T-helper 1 cell treated with Interleukin-12 subunit alpha and Interleukin-12 subunit beta and Interleukin-4 antibody, amounts not matched to agents 30 ng/mL and 1 ng/mL, for 36 hours (primary cell): Measurements from ENCODE around the gene MYRIP. TPM values are rescaled to one million over a fixed set of nuclear protein-coding genes. Genes with fewer than 3 reads are reported as not detected.
"Not testable (repeated sequence)": the region's sequence is repeated elsewhere in the genome, so short reads cannot be mapped to it uniquely, and the experiment has no call there.

Experiments used
- intact Hi-C: fragments of 100-400 bp; cut with micrococcal nuclease; formaldehyde crosslinking; loops from one replicate; pipeline ENCODE4 v1.15.1; 2024
- total RNA-seq: library from RNA; stranded (reverse); gene quantifications from 2 replicates; pipeline ENCODE4 v1.2.3, GENCODE V29; 2022

MYRIP gene
- total RNA-seq, 1 donor from 2014 or later, result not detected

GRCh38 chr3:40079203-40079846, 269.9 kb downstream of the MYRIP start:
- intact Hi-C loops, result no loop called here

GRCh38 chr3:40079847-40080240, 270.4 kb downstream of the MYRIP start:
- intact Hi-C loops, result no loop called here

GRCh38 chr3:40083066-40083465, 273.7 kb downstream of the MYRIP start:
- intact Hi-C loops, result no loop called here

- intact Hi-C loops, result not testable (repeated sequence)
Measured at GRCh38 chr3:40084424-40084823, 275.0 kb downstream of the MYRIP start.

GRCh38 chr3:40086890-40087883, 277.8 kb downstream of the MYRIP start:
- intact Hi-C loops, result no loop called here

DNA sequence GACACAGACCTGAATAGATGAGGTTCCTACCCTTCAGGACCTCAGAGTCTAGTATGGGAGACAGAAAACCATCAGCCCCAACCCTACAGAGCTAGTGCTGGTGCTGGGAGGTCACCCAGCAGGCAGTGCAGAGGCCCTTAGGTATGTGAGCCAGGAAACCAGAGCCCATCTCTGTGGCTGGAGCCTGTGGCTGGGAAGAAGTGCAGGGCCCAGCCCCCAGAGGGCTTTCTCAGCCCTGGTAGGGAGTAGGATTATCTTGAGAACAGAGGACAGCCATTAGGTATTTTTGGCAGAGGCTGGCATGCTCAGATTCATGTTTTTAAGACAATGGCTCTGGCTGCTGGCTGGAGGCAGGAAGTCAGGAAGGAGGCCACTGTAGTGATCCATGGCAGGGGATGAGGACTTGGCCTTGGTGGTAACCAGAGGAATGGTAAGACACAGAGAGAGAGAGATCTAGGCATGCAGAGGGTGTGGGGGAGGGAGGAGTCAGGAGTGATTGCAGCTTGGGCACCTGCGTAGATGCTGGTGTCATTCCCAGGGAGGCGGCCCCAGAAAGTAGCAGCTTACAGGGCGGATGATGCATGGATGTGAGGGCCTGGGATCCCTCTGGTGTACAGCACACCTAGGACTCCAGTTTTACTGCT, 279.2 kb downstream of the MYRIP start:
- intact Hi-C loops, result no loop called here

DNA sequence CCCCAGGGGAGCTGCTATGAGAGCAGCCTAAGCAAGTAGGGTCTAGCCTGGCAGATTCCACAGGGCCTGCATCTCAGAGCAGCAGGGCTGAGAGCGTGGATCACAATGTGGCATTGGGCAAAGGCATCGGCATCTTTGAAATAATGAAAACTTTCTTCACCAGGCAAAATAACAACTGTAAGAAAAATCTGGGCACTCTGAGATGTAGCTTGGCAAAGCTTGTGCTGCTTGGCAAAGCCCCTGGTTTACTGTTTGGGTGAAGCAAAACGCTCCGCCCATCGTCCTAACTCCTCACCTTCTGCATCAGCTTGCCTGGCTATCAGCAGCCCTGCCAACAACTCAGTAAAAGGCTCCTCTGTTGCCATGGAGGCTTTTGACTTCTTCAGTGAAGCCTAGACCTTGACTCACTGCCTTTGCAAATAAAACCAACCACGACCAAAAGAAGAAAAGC, 287.3 kb downstream of the MYRIP start:
- intact Hi-C loops, result no loop called here

DNA sequence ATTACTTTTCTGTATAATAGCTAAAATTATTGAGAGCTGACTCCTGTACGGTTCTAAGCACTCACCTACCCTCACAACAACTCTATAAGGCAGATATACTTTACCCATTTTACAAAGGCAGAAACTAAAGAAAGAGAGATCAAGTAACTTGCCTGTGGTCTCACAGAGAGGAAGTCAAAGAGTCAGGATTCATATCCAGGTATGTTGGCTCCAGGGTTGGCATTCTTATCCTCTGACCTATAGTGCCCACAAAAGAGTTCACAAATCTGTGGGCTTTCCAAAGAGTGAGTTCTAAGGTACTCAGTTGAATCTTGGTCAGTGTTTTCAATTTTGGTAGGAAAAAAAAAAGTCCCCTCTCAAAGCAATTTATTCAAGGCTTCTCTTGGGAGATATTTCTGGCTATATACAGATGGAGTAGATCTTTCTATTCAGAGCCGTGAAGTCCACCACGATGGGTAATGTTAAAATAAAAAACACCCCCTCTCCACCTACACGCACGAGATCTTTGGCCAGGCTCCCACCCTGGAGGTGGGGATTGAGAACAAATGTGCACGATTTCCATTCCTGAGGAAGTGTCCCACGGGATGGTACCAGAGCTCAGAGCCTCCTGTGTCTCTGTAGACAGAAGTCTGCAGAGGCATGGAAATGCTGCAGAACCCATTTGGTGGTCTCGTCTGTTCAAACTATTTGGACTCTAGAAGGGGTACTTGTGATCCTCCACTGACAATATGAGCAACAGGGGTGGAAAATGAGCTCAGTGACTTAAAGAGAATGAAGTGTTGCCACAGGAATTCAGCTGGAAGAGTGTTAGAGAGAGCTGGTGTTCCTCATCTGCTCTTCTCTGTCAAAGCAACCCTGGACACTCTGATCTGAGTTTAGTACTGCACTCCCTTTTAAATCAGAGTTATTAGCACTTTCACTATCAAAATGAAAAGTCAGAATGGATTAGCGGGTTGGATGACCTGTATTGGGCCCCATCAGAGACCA, 288.0 kb downstream of the MYRIP start:
- intact Hi-C loops, result no loop called here

DNA sequence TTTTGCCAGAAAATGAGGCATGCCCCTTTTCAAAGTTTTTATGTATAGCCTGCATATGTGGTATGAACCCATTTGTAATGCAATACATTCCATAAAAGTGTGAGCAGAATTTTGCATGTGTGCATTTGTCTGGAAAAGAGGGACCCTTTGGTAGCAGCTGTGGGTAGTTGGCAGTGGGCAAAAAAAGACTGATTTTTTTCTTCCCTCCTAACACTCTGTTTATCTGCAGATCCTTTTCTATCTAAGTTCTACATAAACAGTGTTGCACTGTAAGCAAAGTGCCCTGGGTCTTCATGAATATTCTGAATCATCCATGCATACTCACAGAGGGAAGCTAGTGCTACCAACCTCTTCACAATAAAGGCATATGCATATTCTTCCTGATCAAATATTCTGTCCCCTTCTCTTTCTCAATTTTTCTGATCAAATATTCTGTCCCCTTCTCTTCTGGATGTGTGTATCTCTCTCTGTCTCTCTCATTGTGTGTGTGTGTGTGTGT, 288.9 kb downstream of the MYRIP start:
- intact Hi-C loops, result no loop called here

- intact Hi-C loops, result no loop called here
Measured at GRCh38 chr3:40099871-40100270, 290.5 kb downstream of the MYRIP start.

DNA sequence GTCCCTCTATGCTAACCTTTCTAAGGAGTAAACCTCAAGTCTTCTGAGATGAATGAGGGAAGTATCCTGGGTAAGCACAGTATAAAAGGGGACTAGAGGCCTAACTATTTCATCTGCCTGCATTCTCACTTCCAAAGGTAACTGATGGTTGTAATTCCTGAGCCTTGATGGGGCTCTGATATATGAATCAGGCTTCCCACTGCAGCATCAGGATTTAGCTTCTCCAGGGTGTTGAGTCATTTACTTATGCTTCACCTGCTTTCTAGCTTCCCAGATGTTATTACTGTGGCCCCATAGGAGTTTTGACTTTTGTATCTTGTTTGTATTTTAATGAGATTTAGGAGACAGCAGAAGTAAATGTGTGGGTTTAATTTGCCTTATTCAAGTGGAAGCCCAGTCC, 292.8 kb downstream of the MYRIP start:
- intact Hi-C loops, result no loop called here

GRCh38 chr3:40103829-40104228, 294.4 kb downstream of the MYRIP start:
- intact Hi-C loops, result no loop called here

DNA sequence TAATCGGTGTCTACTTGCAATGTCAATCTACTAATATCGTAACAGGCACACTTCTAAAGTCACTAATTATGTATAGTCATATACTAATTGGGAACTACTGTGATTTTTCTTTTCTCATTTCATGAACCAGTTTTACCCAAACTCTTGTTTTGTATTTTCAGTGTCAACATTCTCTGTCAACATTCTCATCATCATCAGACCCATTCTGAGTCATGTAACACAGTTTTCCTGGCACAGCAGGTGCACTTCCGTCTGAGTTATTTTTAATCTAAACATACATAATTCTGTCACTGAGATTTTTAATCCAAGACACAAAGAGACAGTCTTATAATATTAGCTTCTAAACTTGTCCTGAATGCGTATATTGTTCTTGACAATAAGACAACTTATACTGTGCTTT, 295.0 kb downstream of the MYRIP start:
- intact Hi-C loops, result no loop called here

DNA sequence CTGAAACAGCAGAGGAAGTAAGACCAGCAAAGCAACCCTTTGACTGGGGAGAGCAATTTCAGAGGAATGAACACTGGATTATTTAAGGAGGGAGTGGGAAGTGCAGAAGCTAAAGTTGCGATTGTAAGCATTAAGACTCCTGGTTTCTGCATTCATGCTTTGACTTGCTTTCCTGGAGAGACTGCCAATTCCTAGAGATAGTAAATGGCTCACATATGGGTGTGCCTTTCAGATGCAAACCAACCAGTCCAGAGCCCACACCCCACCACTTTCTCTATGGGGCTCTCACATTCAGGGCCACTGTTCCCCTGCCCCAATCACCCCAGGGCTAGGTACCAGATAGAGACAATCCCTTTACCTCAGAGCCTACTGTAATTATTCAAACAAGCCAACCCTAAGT, 299.2 kb downstream of the MYRIP start:
- intact Hi-C loops, result no loop called here

DNA sequence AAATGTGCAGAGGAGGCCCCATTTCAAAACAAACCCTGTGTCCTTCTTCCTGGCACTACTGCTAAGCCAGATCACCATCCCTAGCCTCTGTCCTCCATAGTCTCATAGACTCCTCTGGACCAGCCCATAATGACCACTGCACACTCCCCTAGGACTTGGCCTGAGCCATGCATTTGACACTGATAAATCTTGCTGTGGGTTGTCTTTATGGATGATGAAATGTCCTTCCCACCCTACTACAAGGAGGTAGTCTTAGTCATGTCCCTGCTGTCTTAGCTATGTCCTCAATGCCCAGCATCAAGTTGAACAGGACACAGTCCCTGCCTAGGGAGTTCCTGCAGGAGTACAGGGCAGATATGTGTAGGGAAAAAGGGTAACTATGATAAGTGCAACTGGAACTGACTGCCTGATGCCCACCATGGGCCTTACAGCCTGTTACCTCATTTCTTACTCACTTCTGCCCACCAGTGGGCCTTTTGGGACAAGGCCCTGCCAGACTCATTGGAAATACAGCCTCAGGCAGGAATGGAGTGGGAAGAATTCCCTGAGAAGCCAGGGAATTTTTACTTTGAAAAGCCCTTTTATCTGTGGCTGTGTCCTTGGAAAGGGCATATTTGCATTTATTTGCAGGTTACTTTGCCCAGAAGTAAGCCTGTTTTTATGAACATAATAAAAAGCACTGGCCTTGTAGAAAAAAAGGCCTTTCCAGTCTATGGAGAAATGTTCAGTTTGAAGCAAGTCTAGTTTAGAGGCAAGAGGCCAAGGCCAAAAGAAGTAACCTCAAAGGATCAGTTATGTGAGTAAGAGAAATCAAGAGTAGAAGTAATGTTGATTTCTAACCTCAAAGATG, 300.5 kb downstream of the MYRIP start:
- intact Hi-C loops, result no loop called here

DNA sequence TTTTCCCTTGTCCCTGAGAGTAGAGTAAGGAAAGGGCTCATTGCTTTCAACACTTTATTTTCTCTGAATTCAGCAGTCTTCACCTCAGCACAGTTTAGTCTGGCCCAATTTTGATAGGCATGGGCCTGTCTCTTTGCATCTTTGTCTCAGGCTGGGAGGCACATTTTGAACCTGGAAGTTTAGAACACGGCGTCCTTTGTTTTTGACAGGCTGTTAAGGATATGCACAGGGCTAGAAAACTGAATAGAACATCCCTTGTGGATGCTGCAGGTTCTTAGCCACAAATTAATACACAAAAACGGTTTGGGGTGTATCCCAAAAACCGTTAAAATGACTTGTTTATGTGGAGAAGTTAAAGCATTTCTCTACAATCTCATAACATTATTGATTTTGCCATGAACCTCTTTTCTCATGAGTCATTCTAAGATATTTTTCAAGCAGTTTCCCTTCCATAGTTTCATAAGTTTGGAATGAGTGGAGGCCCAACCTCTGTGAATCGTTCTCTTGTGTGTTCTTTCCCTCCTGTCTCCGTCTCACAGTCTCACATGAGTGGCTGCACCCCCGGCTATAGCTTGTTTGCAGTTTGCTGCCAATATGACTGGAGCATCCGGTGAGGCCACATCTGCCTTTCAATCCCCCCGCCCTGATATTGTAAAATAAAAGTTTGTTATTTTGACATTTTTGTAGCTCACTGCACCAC, 307.2 kb downstream of the MYRIP start:
- intact Hi-C loops, result no loop called here

DNA sequence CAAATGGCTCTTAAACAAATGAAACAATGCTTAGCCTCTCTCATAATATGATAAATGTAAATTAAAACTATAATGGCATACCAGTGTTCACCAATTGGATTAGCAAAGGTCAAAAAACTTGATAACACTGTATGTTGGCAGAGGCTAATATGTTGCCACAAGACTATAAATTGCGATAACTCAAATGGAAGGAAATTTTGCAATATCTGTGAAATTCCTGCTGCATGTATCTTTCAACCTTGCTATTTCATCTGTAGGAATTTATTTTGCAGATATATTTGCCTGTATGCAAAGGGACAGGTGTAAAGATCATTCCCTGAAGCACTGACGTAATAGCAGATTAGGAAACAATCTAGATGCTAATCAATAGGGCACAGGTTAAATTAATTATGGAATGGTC, 308.7 kb downstream of the MYRIP start:
- intact Hi-C loops, result no loop called here

DNA sequence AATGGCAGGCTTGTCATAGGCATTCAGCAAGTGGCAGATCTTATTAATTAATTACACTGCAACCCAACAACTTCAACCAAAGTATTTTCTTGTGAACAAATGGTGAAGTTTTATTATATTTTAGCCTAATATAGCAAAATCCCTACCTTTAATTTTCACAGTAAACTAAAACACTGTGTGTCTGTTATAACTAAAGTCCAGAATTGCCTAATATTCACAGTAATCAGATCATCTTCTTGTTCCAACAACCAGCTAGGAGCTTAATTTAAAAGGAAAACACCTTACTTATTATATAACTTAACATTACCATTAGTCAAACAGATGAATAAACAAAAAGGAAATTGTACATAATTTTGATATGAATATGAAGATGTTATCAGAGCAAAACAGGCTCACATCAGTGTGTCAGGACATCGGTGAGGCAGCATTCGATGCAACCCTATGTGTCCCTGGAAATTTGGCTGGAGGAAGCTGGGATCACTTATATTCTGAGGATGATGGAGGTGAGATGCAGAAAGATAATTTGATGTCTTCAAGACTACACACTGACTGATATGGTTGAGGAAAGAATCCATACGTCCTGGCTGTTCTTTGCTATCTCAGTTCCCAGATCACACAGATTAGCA, 310.8 kb downstream of the MYRIP start:
- intact Hi-C loops, result no loop called here

GRCh38 chr3:40120806-40121205, 311.4 kb downstream of the MYRIP start:
- intact Hi-C loops, result no loop called here
